Iris pigment epithelial cell (primary cell): ENCODE results near the gene MYO15B.
"Not testable (repeated sequence)": the region's sequence is repeated elsewhere in the genome, so short reads cannot be mapped to it uniquely, and the experiment has no call there.

ENCODE experiments used
- DNase-seq: peaks from one replicate; pipeline ENCODE4 v3.0.0-alpha.2; 2011; ENCODE audit warnings: low read depth

MYO15B gene

DNA sequence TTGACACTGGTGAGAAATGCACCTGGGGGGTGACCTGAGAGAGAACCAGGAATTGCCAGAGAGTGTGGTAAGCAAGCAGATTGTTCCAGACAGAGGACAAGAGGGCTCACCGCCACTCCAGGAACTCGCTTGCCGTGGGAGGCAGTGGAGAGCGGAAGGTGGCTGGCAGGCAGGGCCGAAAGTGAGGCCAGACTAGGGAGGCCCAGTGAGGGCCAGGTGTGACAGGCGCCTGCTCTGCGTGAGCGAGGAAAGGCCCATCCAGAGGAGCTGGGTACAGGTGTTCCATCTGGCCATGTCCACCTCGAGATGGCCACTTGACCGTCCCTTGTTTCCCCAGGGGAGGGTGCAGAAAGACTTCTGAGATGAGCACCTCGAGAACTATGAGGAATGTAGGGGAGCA, 11.9 kb upstream of the MYO15B start:
- no peak for DNase-seq

DNA sequence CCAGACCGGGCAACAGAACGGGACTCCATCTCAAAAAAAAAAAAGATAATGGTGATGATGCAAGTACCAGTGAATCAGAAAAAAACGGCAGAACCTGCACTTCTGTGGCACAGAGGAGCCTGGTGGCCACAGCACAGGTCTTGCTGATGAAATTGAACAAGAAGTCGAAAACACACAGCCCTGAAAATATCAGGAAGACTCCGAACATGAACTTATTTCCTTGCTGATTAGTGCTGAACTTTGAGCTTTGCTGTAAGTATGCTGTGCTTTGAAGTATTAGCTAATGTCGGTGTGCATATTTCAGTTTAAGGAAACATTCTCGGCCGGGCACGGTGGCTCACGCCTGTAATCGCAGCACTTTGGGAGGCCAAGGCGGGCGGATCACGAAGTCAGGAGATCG, 10.9 kb upstream of the MYO15B start:
- no peak for DNase-seq

DNA sequence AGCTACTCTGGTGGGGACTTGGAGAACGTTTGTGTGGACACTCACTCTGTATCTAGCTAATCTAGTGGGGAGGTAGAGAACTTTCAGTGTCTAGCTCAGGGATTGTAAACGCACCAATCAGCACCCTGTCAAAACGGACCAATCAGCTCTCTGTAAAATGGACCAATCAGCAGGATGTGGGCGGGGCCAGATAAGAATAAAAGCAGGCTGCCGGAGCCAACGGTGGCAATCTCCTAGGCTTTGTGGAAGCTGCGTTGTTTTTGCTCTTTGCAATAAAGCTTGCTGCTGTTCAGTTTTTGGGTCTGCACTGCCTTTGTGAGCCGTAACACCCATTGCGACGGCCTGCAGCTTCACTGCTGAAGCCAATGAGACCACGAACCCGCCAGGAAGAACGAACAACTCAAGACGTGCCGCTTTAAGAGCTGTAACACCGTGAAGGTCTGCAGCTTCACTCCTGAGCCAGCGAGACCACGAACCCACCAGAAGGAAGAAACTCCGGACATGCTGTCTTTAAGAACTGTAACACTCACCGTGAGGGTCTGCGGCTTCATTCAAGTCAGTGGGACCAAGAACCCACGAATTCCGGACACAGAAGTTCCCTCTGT, 6.4 kb upstream of the MYO15B start:
- DNase-seq, result not testable (repeated sequence)

DNA sequence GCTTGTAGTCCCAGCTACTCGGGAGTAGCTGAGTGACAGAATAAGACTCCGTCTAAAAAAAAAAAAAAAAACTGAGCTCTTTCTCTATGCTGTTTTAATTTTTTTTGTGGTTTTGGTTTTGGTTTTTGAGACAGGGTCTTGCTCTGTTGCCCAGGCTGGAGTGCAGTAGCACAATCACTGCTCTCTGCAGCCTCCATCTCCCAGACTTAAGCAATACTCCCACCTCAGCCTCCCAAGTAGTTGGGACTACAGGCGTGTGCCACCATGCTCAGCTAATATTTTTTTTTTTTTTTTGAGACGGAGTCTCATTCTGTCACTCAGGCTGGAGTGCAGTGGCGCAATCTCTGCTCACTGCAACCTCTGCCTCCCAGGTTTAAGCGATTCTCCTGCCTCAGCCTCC, 4.4 kb upstream of the MYO15B start:
- DNase-seq, result not testable (repeated sequence)

DNA sequence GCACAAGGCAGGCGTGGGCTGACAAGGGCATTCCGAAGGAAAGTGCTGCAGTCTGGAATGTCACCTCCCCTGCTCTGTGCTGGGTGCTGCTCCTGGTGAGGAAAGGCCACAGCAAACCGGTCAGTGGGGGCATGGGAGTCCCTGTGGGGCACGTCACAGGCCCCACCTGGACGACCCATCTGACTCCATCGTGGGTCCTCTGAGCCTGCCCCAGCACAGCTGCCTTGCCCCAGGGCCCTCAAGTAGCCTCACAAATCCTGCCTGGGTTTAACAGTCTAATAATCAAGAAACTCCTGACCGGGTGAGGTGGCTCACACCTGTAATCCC, 2.8 kb upstream of the MYO15B start:
- DNase-seq, result no peak

GRCh38 chr17:75588596-75589011, 1.0 kb downstream of the MYO15B start:
- DNase-seq, result no peak

DNA sequence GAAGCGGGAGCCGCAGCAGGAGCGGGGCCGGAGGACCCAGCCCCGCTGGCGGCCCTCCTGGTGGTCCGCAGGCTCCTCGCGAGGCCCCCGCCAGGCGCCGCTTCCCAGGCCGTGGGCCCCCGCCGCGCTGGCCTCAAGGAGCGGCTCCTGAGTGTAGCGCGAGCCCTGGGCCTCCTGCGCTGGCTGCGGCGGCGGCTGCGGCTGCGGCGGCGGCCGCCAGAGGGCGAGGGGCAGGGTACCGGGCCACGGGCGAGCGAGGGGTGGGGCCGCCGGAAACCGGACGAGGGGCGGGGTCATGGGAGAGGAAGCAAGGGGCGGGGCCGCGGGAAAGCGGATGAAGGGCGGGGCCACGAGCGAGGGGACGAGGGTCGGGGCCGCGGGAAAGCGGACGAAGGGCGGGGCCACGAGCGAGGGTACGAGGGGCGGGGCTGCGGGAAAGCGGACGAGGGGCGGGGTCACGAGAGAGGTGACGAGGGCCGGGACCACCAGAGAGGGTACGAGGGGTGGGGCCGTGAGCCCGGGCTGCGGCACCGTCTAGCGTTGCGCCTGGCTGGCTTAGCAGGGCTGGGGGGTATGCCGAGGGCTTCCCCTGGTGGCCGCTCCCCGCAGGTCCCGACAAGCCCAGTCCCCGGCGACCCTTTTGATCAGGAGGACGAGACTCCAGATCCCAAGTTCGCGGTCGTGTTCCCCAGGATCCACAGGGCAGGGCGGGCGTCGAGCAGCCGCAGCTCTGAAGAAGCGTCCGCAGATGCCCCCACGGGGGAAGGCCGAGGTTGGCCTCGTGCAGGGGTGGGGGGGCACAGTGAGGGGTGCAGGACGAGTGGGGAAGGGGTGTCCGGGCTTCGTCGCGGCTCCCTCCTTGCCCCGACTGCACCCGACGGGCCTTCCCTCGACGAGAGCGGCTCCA, 1.7 kb downstream of the MYO15B start:
- peak; percentile 76 for DNase-seq

DNA sequence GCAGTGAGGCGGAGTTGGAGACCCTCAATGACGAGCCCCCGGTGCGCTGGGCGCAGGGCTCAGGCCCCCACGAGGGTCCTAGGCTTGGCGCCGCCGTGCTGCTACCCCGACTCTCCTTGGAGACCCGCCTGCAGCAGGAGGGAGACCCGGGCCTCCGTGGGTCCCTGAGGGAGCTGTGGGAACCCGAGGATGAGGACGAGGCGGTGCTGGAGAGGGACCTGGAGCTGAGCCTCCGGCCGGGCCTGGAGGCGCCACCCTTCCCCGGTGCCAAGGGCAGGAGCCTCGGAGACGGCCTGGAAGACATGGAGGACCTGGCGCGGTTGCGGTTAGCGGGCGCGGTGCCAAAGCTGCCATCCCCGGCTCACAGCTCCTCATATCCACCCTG, 2.3 kb downstream of the MYO15B start:
- no peak for DNase-seq

- no peak for DNase-seq
These were observed 2.7 kb downstream of the MYO15B start for GRCh38 chr17:75590314-75590761.

DNA sequence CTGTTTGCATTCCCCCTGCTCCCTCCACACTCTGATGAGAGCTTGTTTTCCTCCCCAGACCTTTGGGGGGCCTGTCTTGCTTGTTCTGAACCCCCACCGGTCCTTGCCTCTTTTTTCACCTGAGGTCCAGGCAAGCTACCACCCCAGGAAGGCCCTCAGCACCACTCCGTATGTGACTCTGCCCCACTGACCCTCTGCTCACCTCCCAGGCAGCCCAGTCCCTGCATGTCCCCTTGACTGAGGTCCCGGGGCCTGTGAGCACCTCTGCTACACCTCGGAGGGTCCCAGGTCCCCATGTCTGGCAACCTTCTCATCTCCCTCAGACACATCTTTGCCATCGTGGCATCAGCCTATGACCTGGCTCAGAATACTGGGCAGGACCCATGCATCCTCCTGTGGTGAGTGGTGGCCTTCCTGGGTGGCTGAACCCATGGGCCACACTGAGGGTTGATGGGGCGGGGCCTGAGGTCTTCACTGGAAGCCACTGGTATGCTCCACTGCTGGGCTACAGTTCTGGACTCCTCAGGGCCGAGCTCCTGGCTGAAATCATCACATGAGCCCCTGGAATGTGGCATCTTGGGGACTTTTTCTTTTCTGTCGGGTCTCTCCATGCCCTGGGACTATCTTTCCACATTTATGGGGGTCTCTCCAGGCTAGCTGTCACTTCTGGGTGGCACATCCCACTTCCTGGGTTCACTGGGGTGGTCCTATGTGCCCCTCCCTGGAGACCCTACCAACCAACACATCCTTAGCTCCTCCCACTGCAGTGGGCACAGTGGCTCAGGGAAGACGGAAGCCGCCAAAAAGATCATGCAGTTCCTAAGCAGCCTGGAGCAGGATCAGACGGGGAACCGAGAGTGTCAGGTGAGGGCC, 3.5 kb downstream of the MYO15B start:
- no peak for DNase-seq

DNA sequence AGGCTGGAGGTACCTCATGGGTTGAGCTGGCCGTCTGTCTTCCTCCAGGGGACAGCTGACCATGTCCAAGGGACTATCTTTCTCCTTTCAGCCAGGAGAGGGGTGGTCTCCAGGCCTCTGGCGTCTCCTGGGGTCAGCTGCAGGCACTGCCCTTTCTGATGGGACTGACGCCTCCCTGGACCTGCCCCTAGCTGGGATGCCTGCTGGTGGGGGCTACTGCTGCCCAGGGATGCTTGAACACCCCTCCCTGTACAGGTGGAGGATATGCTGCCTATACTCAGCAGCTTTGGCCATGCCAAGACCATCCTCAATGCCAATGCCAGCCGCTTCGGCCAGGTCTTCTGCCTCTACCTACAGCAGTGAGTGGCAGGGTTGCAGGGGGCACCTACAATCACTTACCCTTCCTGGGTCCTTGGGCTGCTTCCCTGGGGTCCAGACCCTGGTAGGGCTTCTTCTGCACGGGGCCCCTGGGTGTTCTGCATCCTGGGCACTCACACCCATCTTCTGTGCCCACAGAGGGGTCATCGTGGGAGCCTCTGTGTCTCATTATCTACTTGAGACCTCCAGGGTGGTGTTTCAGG, 4.2 kb downstream of the MYO15B start:
- DNase-seq, result no peak

DNA sequence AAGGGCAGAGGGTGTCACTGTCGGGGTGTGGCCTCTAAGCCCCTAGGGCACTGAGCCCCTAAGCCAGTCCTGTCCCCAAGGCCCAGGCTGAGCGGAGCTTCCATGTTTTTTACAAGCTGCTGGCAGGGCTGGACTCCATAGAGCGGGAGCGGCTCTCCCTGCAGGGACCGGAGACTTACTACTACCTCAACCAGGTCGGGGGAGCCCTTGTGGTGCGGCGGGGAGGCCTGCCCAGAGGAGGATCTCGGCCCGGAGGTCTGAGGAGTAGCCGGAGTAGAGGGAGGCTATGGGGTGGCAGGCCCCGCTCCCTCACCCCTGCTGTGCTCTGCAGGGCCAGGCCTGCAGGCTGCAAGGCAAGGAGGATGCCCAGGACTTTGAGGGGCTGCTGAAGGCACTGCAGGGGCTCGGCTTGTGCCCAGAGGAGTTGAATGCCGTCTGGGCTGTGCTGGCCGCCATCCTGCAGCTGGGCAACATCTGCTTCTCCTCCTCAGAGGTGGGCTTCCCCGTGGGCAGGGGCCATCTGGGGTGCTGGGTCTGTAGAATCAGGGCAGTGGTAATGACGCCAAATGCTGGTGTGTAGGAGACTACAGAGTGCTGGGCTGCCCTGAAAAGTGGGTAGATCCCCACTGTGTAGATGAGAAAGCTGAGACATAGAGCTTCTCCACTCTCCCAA, 4.9 kb downstream of the MYO15B start:
- no peak for DNase-seq

DNA sequence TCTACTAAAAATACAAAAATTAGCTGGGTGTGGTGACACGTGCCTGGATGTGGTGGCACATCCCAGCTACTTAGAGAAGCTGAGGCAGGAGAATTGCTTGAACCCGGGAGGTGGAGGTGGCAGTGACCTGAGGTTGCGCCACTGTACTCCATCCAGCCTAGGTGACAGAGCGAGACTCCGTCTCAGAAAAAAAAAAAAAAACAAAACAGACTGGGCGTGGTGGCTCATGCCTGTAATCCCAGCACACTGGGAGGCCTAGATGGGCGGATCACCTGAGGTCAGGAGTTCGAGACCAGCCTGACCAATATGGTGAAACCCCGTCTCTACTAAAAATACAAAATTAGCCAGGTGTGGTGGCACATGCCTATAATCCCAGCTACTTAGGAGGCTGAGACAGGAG, 5.8 kb downstream of the MYO15B start:
- not testable (repeated sequence) for DNase-seq

- DNase-seq, result no peak
These were observed 7.1 kb downstream of the MYO15B start for GRCh38 chr17:75594499-75595283.

- no peak for DNase-seq
These were observed 7.8 kb downstream of the MYO15B start for GRCh38 chr17:75595284-75595919.

GRCh38 chr17:75595920-75596313, 8.3 kb downstream of the MYO15B start:
- no peak for DNase-seq

GRCh38 chr17:75596320-75597087, 8.9 kb downstream of the MYO15B start:
- DNase-seq, result no peak

DNA sequence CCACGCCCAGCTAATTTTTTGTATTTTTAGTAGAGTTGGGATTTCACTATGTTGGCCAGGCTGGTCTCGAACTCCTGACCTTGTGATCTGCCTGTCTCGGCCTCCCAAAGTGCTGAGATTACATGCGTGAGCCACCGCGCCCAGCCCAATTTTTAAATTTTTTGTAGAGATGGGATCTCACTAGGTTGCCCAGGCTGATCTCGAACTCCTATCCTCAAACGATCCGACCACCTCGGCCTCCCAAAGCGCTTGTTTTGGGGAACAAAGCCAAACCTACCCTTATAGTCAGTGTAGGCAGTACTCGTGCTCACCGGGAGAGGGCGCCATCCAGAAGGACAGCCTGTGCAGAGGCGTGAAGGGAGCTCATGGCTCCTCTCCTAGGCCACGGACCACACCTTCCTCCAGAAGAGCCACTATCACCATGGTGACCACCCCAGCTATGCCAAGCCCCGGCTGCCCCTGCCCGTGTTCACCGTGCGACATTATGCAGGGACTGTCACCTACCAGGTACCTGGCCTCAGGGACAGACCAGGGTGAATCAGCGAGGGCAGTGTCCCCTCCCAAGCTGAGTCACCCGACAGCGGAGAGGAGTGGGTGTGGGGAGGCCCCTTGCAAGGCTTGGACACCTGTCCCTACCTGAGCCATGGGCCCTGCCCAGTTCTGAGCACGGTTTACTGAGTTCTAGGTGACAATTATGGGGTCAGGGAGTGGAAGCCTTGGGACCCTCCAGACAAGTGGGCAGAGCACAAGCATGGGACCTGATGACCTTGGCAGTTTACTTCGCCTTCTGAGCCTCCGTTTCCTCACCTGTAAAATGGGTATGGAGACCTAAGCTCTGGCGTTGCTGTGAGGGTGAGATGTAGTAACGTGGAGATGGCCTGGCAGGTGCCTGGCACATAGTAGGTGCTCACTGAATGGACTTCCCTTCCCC, 13.7 kb downstream of the MYO15B start:
- peak; percentile 17 for DNase-seq

GRCh38 chr17:75602644-75603043, 15.0 kb downstream of the MYO15B start:
- no peak for DNase-seq
